ENCODE results near the gene TNIP2. TPM values are rescaled to one million over a fixed set of nuclear protein-coding genes. Genes with fewer than 3 reads are reported as not detected.
"Not testable (repeated sequence)": the region's sequence is repeated elsewhere in the genome, so short reads cannot be mapped to it uniquely, and the experiment has no call there.

Gene TNIP2
- total RNA-seq, 1 donor from 2014 or later: 6.1 TPM

- DNase-seq (ENCODE audit: low spot score in 2 of 2); FAIRE-seq: not testable (repeated sequence)
These were observed 24.5 kb upstream of the TNIP2 start for GRCh38 chr4:2780643-2781042.

GRCh38 chr4:2771264-2771663 lies 15.1 kb upstream of the TNIP2 start:
- FAIRE-seq (no peak), DNase-seq (ENCODE audit: low spot score in 2 of 2) (no peak)

GRCh38 chr4:2768921-2769336 lies 12.8 kb upstream of the TNIP2 start:
- FAIRE-seq (no peak), DNase-seq (ENCODE audit: low spot score in 2 of 2) (no peak)

DNA sequence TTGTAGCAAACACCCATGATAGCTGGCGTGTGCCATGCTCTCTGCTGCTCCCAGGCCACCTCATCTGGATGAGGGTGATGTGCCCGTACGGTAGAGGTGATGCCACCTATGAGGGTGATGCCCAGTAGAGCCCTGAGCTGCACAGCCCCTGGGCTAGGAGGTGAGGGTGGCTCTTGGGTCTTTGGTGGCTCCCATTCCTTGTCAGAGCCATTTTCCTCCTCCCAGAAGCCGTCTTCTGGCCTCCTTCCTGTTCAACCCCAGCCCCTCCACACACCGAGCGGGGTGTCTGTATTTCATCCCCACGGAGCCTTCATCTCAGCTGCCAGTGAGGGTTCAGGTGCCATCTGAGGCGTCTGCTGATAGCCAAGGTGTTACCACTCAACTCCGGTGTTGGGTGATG lies 12.0 kb upstream of the TNIP2 start:
- FAIRE-seq (no peak), DNase-seq (ENCODE audit: low spot score in 2 of 2) (no peak)

GRCh38 chr4:2767705-2768074 lies 11.6 kb upstream of the TNIP2 start:
- DNase-seq (ENCODE audit: low spot score in 2 of 2) (no peak), FAIRE-seq (no peak)

- DNase-seq (ENCODE audit: low spot score in 2 of 2): no peak
- FAIRE-seq: no peak
These were observed 11.0 kb upstream of the TNIP2 start for GRCh38 chr4:2767046-2767704.

GRCh38 chr4:2765832-2766526 lies 9.8 kb upstream of the TNIP2 start:
- DNase-seq (ENCODE audit: low spot score in 2 of 2): no peak
- no peak for FAIRE-seq

DNA sequence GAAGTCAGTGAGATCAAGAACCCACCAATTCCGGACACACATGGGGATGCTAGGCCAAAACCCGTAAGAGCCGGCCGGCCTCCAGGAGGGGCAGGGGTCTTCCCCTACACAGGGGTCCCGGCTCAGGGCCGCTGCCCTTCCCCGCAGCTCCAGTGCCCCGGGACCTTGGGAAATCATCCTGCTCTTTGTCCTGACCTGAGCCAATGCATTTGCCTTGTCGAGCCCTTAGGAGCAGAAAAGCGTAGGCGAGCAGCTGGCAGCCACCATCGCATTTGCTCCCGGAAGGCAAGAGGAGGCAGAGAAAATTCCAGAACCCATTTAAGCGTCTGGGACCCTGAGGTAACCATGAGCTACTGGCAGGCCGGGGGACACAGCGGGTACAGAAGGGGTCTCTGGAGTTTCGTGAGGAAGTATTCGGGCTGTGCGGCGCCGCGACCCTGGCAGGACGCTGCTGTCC lies 7.4 kb upstream of the TNIP2 start:
- DNase-seq (ENCODE audit: low spot score in 2 of 2): no peak
- no peak for FAIRE-seq

DNA sequence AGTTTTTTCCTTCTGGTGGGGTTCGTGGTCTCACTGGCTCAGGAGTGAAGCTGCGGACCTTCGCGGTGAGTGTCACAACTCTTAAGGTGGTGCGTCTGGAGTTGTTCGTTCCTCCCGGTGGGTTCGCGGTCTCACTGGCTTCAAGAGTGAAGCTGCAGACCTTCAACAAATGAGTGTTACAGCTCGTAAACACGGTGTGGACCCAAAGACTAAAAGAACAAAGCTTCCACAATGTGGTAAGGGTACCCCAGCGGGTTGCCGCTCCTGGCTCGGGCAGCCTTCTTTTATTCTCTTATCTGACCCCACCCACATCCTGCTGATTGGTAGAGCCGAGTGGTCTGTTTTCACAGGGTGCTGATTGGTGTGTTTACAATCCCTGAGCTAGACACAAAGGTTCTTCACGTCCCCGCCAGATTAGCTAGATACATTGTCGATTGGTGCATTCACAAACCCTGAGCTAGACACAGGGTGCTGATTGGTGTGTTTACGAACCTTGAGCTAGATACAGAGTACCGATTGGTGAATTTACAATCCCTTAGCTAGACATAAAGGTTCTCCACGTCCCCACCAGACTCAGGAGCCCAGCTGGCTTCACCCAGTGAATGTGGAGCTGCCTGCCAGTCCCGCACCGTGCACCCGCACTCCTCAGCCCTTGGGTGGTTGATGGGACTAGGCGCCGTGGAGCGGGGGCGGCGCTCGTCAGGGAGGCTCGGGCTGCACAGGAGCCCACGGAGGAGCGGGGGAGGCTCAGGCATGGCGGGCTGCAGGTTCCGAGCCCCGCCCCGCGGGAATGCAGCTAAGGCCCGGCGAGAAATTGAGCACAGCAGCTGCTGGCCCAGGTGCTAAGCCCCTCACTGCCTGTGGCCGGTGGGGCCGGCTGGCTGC lies 6.6 kb upstream of the TNIP2 start:
- FAIRE-seq: not testable (repeated sequence)

DNA sequence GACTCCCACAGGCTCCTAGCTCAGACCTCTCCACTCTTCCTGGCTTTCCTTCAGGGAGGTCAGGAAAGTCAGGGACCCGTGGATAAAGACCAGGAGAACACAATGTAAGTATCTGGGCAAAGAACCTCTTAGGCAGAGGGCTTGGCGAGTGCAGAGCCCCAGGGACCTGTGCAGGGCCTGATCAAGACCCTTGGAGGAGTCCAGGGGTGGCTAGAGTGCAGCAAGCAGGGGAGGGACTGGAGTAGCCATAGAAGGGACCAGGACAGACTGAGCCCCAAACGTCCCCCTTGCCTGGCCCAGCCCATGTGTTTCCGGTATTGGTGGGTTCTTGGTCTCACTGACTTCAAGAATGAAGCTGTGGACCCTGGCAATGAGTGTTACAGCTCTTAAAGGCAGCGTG lies 5.9 kb upstream of the TNIP2 start:
- no peak for DNase-seq (ENCODE audit: low spot score in 2 of 2)
- FAIRE-seq: no peak

More for the DNA sequence above, 6.6 kb upstream of the TNIP2 start:
- not testable (repeated sequence) for DNase-seq (ENCODE audit: low spot score in 2 of 2)

GRCh38 chr4:2761035-2761923 lies 5.1 kb upstream of the TNIP2 start:
- FAIRE-seq: no peak

GRCh38 chr4:2757426-2757825 lies 1.3 kb upstream of the TNIP2 start:
- DNase-seq (ENCODE audit: low spot score in 2 of 2) (no peak), FAIRE-seq (no peak)

More at GRCh38 chr4:2761035-2761923, 5.1 kb upstream of the TNIP2 start:
- DNase-seq (ENCODE audit: low spot score in 2 of 2): no peak

- FAIRE-seq (no peak), DNase-seq (ENCODE audit: low spot score in 2 of 2) (no peak)
These were observed 685 bp upstream of the TNIP2 start for GRCh38 chr4:2756691-2757350.

- no peak for DNase-seq (ENCODE audit: low spot score in 2 of 2)
- no peak for FAIRE-seq
These were observed 1.0 kb downstream of the TNIP2 start for GRCh38 chr4:2754848-2755819.

GRCh38 chr4:2753436-2753835 lies 2.7 kb downstream of the TNIP2 start:
- DNase-seq (ENCODE audit: low spot score in 2 of 2) (no peak), FAIRE-seq (no peak)

DNA sequence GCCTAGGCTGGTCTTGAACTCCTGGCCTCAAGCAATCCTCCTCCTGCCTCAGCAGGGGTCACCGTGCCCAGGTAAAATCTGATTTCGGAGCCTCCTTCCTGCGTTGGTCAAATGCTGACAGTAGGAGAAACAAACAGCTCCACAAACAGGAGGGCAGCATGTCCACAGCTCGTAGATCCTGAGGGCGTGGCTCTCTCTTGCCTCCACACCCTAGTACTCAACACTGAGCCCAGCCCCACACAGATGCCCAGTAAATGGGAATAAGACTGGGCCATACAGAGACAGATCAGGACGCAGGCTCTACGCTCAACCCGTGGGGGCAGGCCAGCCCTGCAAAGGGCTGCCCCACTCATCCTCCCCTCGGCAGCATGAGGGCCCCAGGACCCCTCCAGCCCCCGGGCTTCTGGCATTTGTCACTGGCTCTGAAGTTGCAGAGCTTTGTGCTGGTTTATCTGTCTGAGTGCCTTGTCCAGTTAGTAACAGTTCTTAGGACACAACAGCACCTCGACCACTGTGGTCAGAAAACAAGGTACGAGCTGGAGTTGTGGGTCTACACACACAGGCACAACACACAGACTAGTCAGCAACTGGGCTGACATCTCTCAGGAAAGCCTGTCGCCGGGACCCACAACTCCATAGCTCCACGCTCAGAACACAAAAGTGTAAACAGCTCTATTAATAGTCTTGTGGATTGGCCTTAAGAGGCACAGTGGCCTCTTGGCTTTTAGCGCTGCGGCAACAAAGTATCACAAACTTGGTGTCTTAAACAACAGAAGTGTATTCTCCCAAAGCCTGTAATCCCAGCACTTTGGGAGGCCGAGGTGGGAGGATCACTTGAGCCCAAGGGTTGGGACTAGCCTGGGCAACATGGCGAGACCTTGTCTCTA lies 5.2 kb downstream of the TNIP2 start:
- no peak for FAIRE-seq
- DNase-seq (ENCODE audit: low spot score in 2 of 2): no peak

DNA sequence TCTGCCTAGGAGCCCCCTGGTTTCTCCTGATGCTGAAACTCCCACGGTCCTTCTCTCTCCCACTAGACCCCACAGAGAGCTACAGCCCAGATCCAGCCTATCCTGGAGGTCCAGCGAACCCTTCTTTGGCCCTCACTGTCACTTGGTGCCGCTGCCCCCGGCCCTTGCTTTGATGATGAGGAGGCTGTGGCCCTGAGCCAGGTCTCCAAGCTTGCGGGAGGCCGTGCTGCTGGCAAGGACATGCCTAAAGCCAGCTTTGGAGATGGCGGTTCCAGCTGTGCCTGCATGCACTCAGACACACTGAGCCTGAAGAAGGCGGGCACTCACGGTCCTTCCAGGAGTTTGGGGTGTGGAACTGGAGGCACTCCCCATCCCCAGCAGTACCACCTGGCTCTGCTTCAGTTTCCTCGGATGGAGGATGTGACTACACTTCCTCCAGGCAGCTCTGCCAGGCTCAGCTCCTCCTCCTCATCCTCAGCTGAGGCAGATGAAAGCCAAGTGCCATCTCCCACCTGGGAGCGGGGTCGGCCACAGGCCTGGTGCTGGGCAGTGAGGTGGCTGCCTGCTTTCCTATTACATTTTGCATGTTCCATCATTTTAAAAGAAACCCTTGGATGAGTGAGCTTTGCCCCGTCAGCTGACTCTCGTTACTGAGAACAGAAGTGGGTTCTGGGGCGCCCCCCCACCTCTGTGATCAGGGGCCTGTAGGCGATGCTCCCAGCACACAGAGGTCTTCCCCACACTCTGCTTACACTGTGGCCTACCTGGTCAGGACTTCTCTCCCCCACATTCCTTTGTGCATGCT lies 9.0 kb downstream of the TNIP2 start:
- no peak for DNase-seq (ENCODE audit: low spot score in 2 of 2)
- no peak for FAIRE-seq

Measured in frontal cortex (tissue), 4 donors.